PFSK-1 (cell line): ENCODE measurements around the gene PAPLN.

ENCODE experiments used
- FOXP2 ChIP-seq: optimal IDR thresholded peaks from 2 replicates; pipeline ENCODE3; 2011; ENCODE audit warnings: borderline replicate concordance, control low read depth, inconsistent platforms; ENCODE audit not compliant: insufficient read depth; ENCODE audit errors: extremely low read length, extremely low read depth
- POLR2AphosphoS5 ChIP-seq: IDR thresholded peaks from 2 replicates; pipeline ENCODE4 v1.6.1; 2012; ENCODE audit warnings: low read depth, mild to moderate bottlenecking, control low read depth, low read length, moderate library complexity
- REST ChIP-seq, 2 experiments: IDR thresholded peaks; 2 replicates each; pipeline versions ENCODE4 v1.6.1 to v1.8.0; 2011 to 2012; ENCODE audit warnings: low read depth in 2 of 2, low read length in 2 of 2, control low read depth in 1 of 2, inconsistent platforms in 1 of 2, mild to moderate bottlenecking in 1 of 2, moderate library complexity in 1 of 2; ENCODE audit not compliant: insufficient read depth in 1 of 2
- SIN3A ChIP-seq: IDR thresholded peaks from 2 replicates; pipeline ENCODE4 v1.6.1; 2012; ENCODE audit warnings: mild to moderate bottlenecking, low read length, moderate library complexity, borderline replicate concordance; ENCODE audit not compliant: insufficient read depth
- TAF1 ChIP-seq: IDR thresholded peaks from 2 replicates; pipeline ENCODE4 v1.6.1; 2012; ENCODE audit warnings: low read length, control low read depth, borderline replicate concordance; ENCODE audit not compliant: insufficient read depth

PAPLN gene

GRCh38 chr14:73258845-73259611, 21.7 kb downstream of the PAPLN start:
- TF ChIP-seq FOXP2 (no peak), REST (IDR thresholded peaks at IDR 0.05; ENCODE audit: insufficient read depth in 1 of 2, low read depth in 2 of 2, low read length in 2 of 2) (no peak), TAF1 (no peak), POLR2AphosphoS5 (no peak), SIN3A (no peak)

GRCh38 chr14:73259837-73260236, 22.5 kb downstream of the PAPLN start:
- TF ChIP-seq TAF1 (no peak), SIN3A (no peak), REST (IDR thresholded peaks at IDR 0.05; ENCODE audit: insufficient read depth in 1 of 2, low read depth in 2 of 2, low read length in 2 of 2) (no peak), FOXP2 (no peak), POLR2AphosphoS5 (no peak)

GRCh38 chr14:73260574-73260973, 23.3 kb downstream of the PAPLN start:
- TF ChIP-seq FOXP2 = no peak
- TF ChIP-seq TAF1 = no peak
- TF ChIP-seq REST (IDR thresholded peaks at IDR 0.05; ENCODE audit: insufficient read depth in 1 of 2, low read depth in 2 of 2, low read length in 2 of 2) = no peak
- no peak for TF ChIP-seq SIN3A
- TF ChIP-seq POLR2AphosphoS5 = no peak

- TF ChIP-seq FOXP2 (no peak), POLR2AphosphoS5 (no peak), TAF1 (no peak), SIN3A (no peak), REST (IDR thresholded peaks at IDR 0.05; ENCODE audit: insufficient read depth in 1 of 2, low read depth in 2 of 2, low read length in 2 of 2) (no peak)
These were observed 23.8 kb downstream of the PAPLN start for GRCh38 chr14:73261075-73261474.
